H54 (cell line): Measurements from ENCODE around the gene PKP3.
"Not testable (repeated sequence)": the region's sequence is repeated elsewhere in the genome, so short reads cannot be mapped to it uniquely, and the experiment has no call there.

Experiments
- DNase-seq: peaks from one replicate; pipeline ENCODE4 v3.0.0; 2011; ENCODE audit warnings: low spot score, mixed read lengths; ENCODE audit not compliant: insufficient read length
- FAIRE-seq: peaks from 3 replicates; lab custom pipeline; 2011; peaks lifted over from hg19 to GRCh38; lab: Jason Lieb, UNC
- POLR2A ChIP-seq: IDR thresholded peaks from 2 replicates; pipeline ENCODE4 v1.6.1; 2011; ENCODE audit warnings: low read depth, mild to moderate bottlenecking, low read length

Gene PKP3

DNA sequence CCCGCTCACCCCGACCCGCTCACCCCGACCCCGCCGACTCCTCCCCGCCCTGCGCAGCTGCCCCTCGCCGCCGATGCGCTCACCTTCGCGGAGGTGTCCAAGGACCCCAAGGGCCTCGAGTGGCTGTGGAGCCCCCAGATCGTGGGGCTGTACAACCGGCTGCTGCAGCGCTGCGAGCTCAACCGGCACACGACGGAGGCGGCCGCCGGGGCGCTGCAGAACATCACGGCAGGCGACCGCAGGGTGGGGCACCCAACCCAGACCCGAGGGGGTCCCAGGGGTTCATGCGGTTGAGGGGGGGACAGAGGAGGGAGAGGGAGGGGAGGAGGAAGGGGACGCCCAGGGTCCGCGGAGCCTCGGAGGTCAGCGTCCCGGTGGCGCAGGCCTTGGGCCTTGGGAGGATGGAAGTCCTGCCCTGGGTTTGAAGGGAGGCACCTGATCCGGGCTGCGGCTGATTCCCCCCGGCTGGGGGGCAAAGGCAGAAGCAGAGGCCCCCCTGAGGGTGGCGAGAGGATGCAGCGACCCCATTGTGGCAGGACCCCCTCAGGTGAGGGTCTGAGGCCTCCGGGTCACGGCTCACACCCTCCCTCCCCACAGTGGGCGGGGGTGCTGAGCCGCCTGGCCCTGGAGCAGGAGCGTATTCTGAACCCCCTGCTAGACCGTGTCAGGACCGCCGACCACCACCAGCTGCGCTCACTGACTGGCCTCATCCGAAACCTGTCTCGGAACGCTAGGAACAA, 9.2 kb downstream of the PKP3 start:
- FAIRE-seq, result no peak
- no peak for TF ChIP-seq POLR2A
- DNase-seq, result no peak

DNA sequence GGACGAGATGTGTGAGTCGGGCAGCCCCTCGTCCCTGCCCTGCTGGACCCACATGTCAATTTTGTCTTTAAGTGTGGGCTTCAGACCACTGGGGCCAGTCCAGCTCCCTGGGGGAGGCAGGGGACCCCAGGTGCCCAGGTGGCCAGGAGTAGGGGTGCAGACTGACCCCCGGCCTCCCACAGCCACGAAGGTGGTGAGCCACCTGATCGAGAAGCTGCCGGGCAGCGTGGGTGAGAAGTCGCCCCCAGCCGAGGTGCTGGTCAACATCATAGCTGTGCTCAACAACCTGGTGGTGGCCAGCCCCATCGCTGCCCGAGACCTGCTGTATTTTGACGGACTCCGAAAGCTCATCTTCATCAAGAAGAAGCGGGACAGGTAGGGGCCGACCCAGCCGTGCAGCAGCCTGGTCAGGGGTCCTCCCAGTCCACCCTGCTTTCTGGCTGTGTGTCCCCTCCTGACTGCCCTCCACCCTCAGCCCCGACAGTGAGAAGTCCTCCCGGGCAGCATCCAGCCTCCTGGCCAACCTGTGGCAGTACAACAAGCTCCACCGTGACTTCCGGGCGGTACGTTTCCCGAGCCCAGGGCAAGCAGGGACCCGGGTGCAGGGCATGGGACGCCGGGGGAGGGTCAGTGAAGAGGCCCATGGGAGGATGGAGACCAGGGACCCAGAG, 9.9 kb downstream of the PKP3 start:
- FAIRE-seq (no peak), DNase-seq (no peak)
- no peak for TF ChIP-seq POLR2A

GRCh38 chr11:404551-405264, 10.7 kb downstream of the PKP3 start:
- no peak for TF ChIP-seq POLR2A
- DNase-seq, result no peak
- FAIRE-seq, result no peak

DNA sequence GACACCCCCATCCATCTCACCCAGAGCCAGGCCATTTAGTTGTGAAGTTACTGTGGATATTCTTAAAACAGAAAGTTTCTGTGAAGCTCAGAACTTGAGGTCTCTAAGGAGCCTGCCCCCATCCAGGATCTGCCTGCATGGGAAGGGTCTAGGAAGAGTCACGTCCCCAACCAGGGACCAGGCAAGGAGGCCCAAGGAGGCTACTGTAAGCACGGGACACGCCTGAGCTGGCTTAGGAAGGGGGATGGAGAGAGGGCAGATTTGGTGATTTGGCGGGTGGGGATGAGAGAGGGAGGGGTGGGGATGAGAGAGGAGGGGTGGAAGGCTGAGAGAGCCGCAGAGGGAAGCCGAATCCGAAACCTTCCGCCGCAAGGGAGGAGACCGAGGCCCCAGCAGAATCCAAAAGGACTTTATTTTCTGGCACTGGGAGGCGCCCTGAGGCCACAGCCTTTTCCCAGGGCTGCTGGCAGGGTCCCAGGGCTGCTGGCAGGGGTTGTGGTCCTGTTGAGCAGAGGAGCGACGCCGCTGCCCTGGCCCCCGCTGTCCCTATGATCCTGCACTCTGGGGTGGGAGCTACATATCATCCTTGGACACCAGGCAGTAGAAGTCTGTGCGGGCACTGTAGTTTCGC, 11.4 kb downstream of the PKP3 start:
- no peak for TF ChIP-seq POLR2A
- FAIRE-seq (no peak), DNase-seq (no peak)

GRCh38 chr11:405954-406795, 12.2 kb downstream of the PKP3 start:
- no peak for FAIRE-seq
- no peak for TF ChIP-seq POLR2A
- DNase-seq, result no peak

GRCh38 chr11:406796-407650, 13.0 kb downstream of the PKP3 start:
- DNase-seq, result no peak
- no peak for TF ChIP-seq POLR2A
- no peak for FAIRE-seq

DNA sequence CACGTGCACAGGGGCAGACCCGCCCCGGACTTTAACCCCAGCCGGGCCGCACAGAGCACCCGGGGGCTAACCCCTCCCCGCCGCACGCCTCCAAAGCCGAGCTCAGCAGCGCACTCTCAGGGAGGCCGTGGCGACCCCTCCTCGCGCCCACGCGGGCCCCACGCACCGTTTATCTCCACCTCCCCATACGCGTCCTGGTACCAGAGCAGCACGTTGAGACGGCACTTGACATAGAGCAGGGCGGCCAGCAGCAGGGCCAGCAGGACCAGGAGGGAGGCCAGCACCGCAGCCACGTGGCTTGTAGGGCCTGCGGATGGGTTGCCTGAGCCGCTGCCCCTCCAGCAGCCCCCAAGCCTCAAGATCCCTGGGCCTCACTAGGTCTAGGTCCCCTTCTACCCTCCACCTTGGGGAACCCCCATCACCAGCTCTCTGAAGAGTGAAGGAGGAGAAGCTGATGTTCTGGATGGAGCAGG, 13.7 kb downstream of the PKP3 start:
- no peak for FAIRE-seq
- no peak for DNase-seq
- TF ChIP-seq POLR2A, result no peak

- no peak for TF ChIP-seq POLR2A
- DNase-seq (no peak), FAIRE-seq (no peak)
Measured at GRCh38 chr11:408154-409007, 14.4 kb downstream of the PKP3 start.

- no peak for DNase-seq
- no peak for FAIRE-seq
- no peak for TF ChIP-seq POLR2A
Measured at GRCh38 chr11:409008-409599, 15.1 kb downstream of the PKP3 start.

- FAIRE-seq (no peak), DNase-seq (no peak)
- no peak for TF ChIP-seq POLR2A
Measured at GRCh38 chr11:409600-410483, 15.8 kb downstream of the PKP3 start.

GRCh38 chr11:410711-411110, 16.7 kb downstream of the PKP3 start:
- FAIRE-seq, result not testable (repeated sequence)

DNA sequence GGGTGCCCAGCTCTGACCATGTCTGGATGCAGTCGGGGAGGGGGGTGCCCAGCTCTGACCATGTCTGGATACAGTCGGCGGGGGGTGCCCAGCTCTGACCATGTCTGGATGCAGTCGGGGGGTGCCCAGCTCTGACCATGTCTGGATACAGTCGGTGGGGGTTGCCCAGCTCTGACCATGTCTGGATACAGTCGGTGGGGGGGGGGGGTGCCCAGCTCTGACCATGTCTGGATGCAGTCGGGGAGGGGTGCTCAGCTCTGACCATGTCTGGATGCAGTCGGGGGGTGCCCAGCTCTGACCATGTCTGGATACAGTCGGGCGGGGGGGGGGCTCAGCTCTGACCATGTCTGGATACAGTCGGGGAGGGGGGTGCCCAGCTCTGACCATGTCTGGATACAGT, 17.5 kb downstream of the PKP3 start:
- DNase-seq, FAIRE-seq: not testable (repeated sequence)

More at GRCh38 chr11:410711-411110, 16.7 kb downstream of the PKP3 start:
- not testable (repeated sequence) for DNase-seq
